D721Med (cell line): ENCODE measurements around the gene LRRC23.

Experiments used
- DNase-seq: peaks from one replicate; pipeline ENCODE4 v3.0.0; 2011; ENCODE audit warnings: low spot score; ENCODE audit not compliant: insufficient read length
- FAIRE-seq: peaks from 2 replicates; lab custom pipeline; 2011; peaks lifted over from hg19 to GRCh38; lab: Jason Lieb, UNC
- CTCF ChIP-seq: IDR thresholded peaks from 2 replicates; pipeline ENCODE4 v1.5.1; 2012; ENCODE audit warnings: mild to moderate bottlenecking, control low read depth; ENCODE audit not compliant: insufficient read depth; ENCODE audit errors: missing control alignments

LRRC23 gene

GRCh38 chr12:6959805-6960592, 55.4 kb downstream of the LRRC23 start:
- no peak for DNase-seq
- FAIRE-seq = no peak
- TF ChIP-seq CTCF = no peak

- no peak for FAIRE-seq
- peak; percentile 7 for TF ChIP-seq CTCF
- no peak for DNase-seq
These were observed 56.1 kb downstream of the LRRC23 start for GRCh38 chr12:6960593-6961277.

GRCh38 chr12:6961278-6961694, 56.7 kb downstream of the LRRC23 start:
- DNase-seq = no peak
- no peak for TF ChIP-seq CTCF
- FAIRE-seq = no peak

- DNase-seq (peak; percentile 80), FAIRE-seq (no peak)
- peak; percentile 69 for TF ChIP-seq CTCF
These were observed 57.2 kb downstream of the LRRC23 start for GRCh38 chr12:6961695-6962284.

GRCh38 chr12:6962285-6963015, 57.8 kb downstream of the LRRC23 start:
- no peak for TF ChIP-seq CTCF
- FAIRE-seq (no peak), DNase-seq (no peak)

GRCh38 chr12:6963016-6963731, 58.6 kb downstream of the LRRC23 start:
- no peak for DNase-seq
- no peak for TF ChIP-seq CTCF
- no peak for FAIRE-seq
